K562 (cell line): ENCODE data around the gene RAB12. TPM values are rescaled to one million over a fixed set of nuclear protein-coding genes. Genes with fewer than 3 reads are reported as not detected.

ENCODE experiments used
- ATAC-seq: fragments of 200-7000 bp; cut with Tn5 transposase; 3 replicates; pipeline ENCODE4 v1.9.1; 2020; ENCODE audit warnings: moderate library complexity
- BruUV-seq: library from RNA; stranded (reverse); fragments of 400-500 nt; replicated peaks from 2 replicates; lab custom pipeline; 2021; lab: Mats Ljungman, UMichigan
- CTCF ChIA-PET: fragments of 300-600 bp; formaldehyde crosslinking; extraction: SDS; loops from one replicate; lab custom pipeline; 2021; ENCODE audit warnings: low intra/inter-chr PET ratio; lab: Yijun Ruan, JAX
- POLR2A ChIA-PET: fragments of 300-600, 350-650 bp; sonication (Branson Sonifier 250); formaldehyde crosslinking; extraction: SDS; loops from one replicate; lab custom pipeline; 2021; ENCODE audit warnings: antibody characterized with exemption, inconsistent platforms; lab: Yijun Ruan, JAX
- DNase-seq, 4 experiments: peaks; one replicate each; pipeline versions ENCODE4 v3.0.0 to v3.0.0-alpha.2; 2011 to 2018; ENCODE audit warnings: low spot score in 3 of 4, mixed read lengths in 3 of 4; ENCODE audit errors: extremely low read depth in 1 of 4
- FAIRE-seq: peaks from 2 replicates; lab custom pipeline; 2011; peaks lifted over from hg19 to GRCh38; lab: Jason Lieb, UNC
- H2AFZ ChIP-seq: 2 replicates; pipeline ENCODE4 v1.6.0; 2011; ENCODE audit warnings: low read depth, low read length, control low read depth, inconsistent platforms
- H3K27ac ChIP-seq: fragments of 200-600 bp; 3 replicates; pipeline ENCODE4 v1.8.0; 2011; ENCODE audit warnings: low read depth, mild to moderate bottlenecking, control low read depth, inconsistent platforms, low read length, moderate library complexity, mixed read lengths; ENCODE audit errors: extremely low read depth
- H3K27me3 ChIP-seq, 2 experiments: fragments of 300-600 bp in 1 of 2; 2 replicates in 1 of 2; 3 replicates in 1 of 2; pipeline versions ENCODE4 v1.6.0 to v1.8.0; 2011; ENCODE audit warnings: inconsistent platforms in 2 of 2, low read length in 2 of 2, mild to moderate bottlenecking in 1 of 2, mixed read lengths in 1 of 2, moderate library complexity in 1 of 2; ENCODE audit not compliant: control insufficient read depth in 2 of 2, insufficient read depth in 2 of 2
- H3K36me3 ChIP-seq: fragments of 300-600 bp; 3 replicates; pipeline ENCODE4 v1.8.0; 2011; ENCODE audit warnings: mild to moderate bottlenecking, low read length, inconsistent platforms; ENCODE audit not compliant: control insufficient read depth, insufficient read depth
- H3K4me1 ChIP-seq, 2 experiments: fragments of 200-600 bp in 1 of 2; replicated peaks in 1 of 2; 2 replicates in 1 of 2; 3 replicates in 1 of 2; pipeline versions ENCODE4 v1.5.1 to v1.8.0; 2011; ENCODE audit warnings: inconsistent platforms in 2 of 2, low read length in 2 of 2, mild to moderate bottlenecking in 1 of 2, mixed read lengths in 1 of 2, moderate library complexity in 1 of 2; ENCODE audit not compliant: control insufficient read depth in 2 of 2, insufficient read depth in 2 of 2
- H3K4me2 ChIP-seq: 2 replicates; pipeline ENCODE4 v1.6.1; 2011; ENCODE audit warnings: low read length, control low read depth, inconsistent platforms, mixed read lengths; ENCODE audit not compliant: insufficient read depth
- H3K4me3 ChIP-seq: fragments of 200-600 bp; sonication (generic), shearing (Covaris generic); 2 replicates; pipeline ENCODE4 v1.5.1; 2016; ENCODE audit warnings: control low read depth, inconsistent platforms
- H3K79me2 ChIP-seq: fragments of 200-600 bp; 3 replicates; pipeline ENCODE4 v1.8.0; 2011; ENCODE audit warnings: low read length, inconsistent platforms; ENCODE audit not compliant: control insufficient read depth, insufficient read depth
- H3K9ac ChIP-seq, 2 experiments: 2 replicates each; pipeline versions ENCODE4 v1.6.0 to v1.6.1; 2011; ENCODE audit warnings: low read depth in 2 of 2, low read length in 2 of 2, control low read depth in 1 of 2, inconsistent platforms in 1 of 2, mild to moderate bottlenecking in 1 of 2, mixed read lengths in 1 of 2; ENCODE audit not compliant: insufficient read depth in 1 of 2
- H3K9me1 ChIP-seq: one replicate; pipeline ENCODE4 v1.6.0; 2011; ENCODE audit warnings: inconsistent platforms, mild to moderate bottlenecking, low read length, moderate library complexity; ENCODE audit not compliant: control insufficient read depth, insufficient read depth
- H3K9me3 ChIP-seq: replicated peaks from 2 replicates; pipeline ENCODE4 v1.5.1; 2011; ENCODE audit warnings: low read depth, low read length, inconsistent platforms; ENCODE audit not compliant: control insufficient read depth, insufficient read depth
- H4K20me1 ChIP-seq: replicated peaks from 2 replicates; pipeline ENCODE4 v1.6.1; 2011; ENCODE audit warnings: low read length, inconsistent platforms, mixed read lengths; ENCODE audit not compliant: control insufficient read depth, insufficient read depth
- FOXJ2 ChIP-seq: fragments of 200-800 bp; sonication (Bioruptor generic); IDR thresholded peaks from 2 replicates; pipeline ENCODE4 v1.6.1; 2016; ENCODE audit warnings: missing genetic modification characterization, missing compliant biosample characterization
- HMG20A ChIP-seq: fragments of 450-650 bp; formaldehyde crosslinking; conservative IDR thresholded peaks from 2 replicates; pipeline ENCODE4 v1.4.0; 2020; ENCODE audit warnings: mild to moderate bottlenecking, mixed read lengths
- JUND ChIP-seq, 2 experiments: IDR thresholded peaks; 2 replicates in 1 of 2; 3 replicates in 1 of 2; pipeline ENCODE4 v1.6.1; 2011; ENCODE audit warnings: borderline replicate concordance in 2 of 2, low read depth in 2 of 2, low read length in 2 of 2, improper control_type of control experiment in 1 of 2, missing biosample characterization in 1 of 2, missing genetic modification characterization in 1 of 2, missing genetic modification reagents in 1 of 2
- KHSRP ChIP-seq: fragments of 450-650 bp; IDR thresholded peaks from 2 replicates; pipeline ENCODE4 v1.6.1; 2017
- NCOR1 ChIP-seq: fragments of 450-650 bp; IDR thresholded peaks from 2 replicates; pipeline ENCODE4 v1.6.1; 2016; ENCODE audit warnings: mild to moderate bottlenecking, moderate library complexity
- ZFP1 ChIP-seq: fragments of 450-650 bp; formaldehyde crosslinking; IDR thresholded peaks from 2 replicates; pipeline ENCODE4 v1.4.0; 2020; ENCODE audit warnings: mild to moderate bottlenecking, mixed read lengths
- ZKSCAN1 ChIP-seq: fragments of 150-350 bp; IDR thresholded peaks from 2 replicates; pipeline ENCODE4 v1.6.1; 2016; ENCODE audit warnings: low read depth, low read length
- ZNF311 ChIP-seq: fragments of 250-450 bp; sonication (Bioruptor Pico); IDR thresholded peaks from 2 replicates; pipeline ENCODE4 v1.4.0; 2020; ENCODE audit warnings: mild to moderate bottlenecking, moderate library complexity
- ZNF696 ChIP-seq: fragments of 250-450 bp; sonication (Bioruptor Pico); conservative IDR thresholded peaks from 2 replicates; pipeline ENCODE4 v1.4.0; 2020; ENCODE audit warnings: mild to moderate bottlenecking, moderate library complexity
- WGBS: fragments of 100-300 bp; shearing (Covaris generic); methylation state at CpG from one replicate; pipeline ENCODE4 v1.1.6; 2016; ENCODE audit warnings: low coverage, mixed read lengths; ENCODE audit not compliant: insufficient coverage; ENCODE audit errors: missing lambda C conversion rate; 5-methylcytosine and 5-hydroxymethylcytosine counted together
- in situ Hi-C: fragments of 300-500 bp; cut with MboI; formaldehyde crosslinking; loops from 4 replicates; pipeline ENCODE4 v1.15.0; 2018; ENCODE audit warnings: inconsistent platforms, mixed read lengths
- intact Hi-C: fragments of 100-400 bp; cut with micrococcal nuclease; formaldehyde crosslinking; loops from 2 replicates; pipeline ENCODE4 v1.14.2; 2022
- polyA plus RNA-seq, 8 experiments: library from polyadenylated mRNA; depleted of rRNA in 4 of 8; stranded (reverse) in 5 of 8; unstranded in 3 of 8; fragments of >200 nt; fragmentation: Nextera tagmentation in 2 of 8; fragmentation: Illumina TruSeq in 1 of 8; extraction: Ambion mirVana in 2 of 8; extraction: Trizol in 1 of 8; gene quantifications; 2 replicates each; pipeline versions ENCODE4 v1.2.1 to v1.2.3, GENCODE V29; 2011 to 2014; ENCODE audit warnings: inconsistent platforms in 1 of 8, missing spikeins in 1 of 8
- total RNA-seq, 7 experiments: library from RNA; depleted of rRNA in 6 of 7; stranded (reverse); fragments of >200 nt in 6 of 7; fragmentation: Illumina TruSeq in 2 of 7; extraction: Trizol in 2 of 7; gene quantifications; 2 replicates each; pipeline versions ENCODE4 v1.2.1 to v1.2.3, GENCODE V29; 2011 to 2021; ENCODE audit warnings: low replicate concordance in 1 of 7
- TF ChIP-seq, protein P1 (sequence below): fragments of 450-650 bp; IDR thresholded peaks from 2 replicates; pipeline ENCODE4 v1.6.1; 2016; ENCODE audit warnings: low read depth
- TF ChIP-seq, protein P2 (sequence below), 2 experiments: fragments of 450-650 bp in 1 of 2; sonication (generic) in 1 of 2; formaldehyde crosslinking in 1 of 2; IDR thresholded peaks in 1 of 2; conservative IDR thresholded peaks in 1 of 2; 2 replicates each; pipeline versions ENCODE4 v1.6.1 to v1.8.1; 2016 to 2023; ENCODE audit warnings: mild to moderate bottlenecking in 2 of 2, moderate library complexity in 2 of 2, inconsistent platforms in 1 of 2, missing genetic modification reagents in 1 of 2

RAB12 gene
- total and polyA plus RNA-seq, 9 of the 15 experiments (the other 6 are each of a cell fraction or from before 2014, with no cell fraction given) = 0.48 to 21.6 (median 18.8) TPM

DNA sequence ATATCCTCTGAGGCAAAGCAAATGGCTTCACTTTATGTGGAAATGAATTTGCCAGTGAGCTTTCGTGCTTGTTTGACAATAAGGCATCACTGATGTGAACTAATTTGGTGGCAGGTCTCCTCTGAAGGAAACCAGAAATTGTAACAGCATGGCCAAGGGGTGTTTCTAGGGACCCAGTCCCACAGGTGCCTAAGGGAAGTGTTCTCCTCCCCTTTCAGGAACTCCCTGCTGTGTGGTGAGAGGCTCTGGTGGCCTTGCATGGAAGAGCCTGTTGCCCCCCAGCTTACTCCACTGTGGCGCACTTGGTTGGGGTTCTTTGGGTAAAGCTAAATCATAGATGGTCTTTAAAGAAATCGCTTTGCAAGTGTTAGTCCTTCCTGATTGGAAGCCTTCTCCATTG lies 20.4 kb downstream of the RAB12 start (continued):
- TF ChIP-seq JUND (IDR thresholded peaks at IDR 0.05; ENCODE audit: borderline replicate concordance, low read depth, low read length) (no peak), JUND (tag; IDR thresholded peaks at IDR 0.05; ENCODE audit: borderline replicate concordance, low read depth, low read length) (no peak), HMG20A (CRISPR knock-in tag) (no peak)

DNA sequence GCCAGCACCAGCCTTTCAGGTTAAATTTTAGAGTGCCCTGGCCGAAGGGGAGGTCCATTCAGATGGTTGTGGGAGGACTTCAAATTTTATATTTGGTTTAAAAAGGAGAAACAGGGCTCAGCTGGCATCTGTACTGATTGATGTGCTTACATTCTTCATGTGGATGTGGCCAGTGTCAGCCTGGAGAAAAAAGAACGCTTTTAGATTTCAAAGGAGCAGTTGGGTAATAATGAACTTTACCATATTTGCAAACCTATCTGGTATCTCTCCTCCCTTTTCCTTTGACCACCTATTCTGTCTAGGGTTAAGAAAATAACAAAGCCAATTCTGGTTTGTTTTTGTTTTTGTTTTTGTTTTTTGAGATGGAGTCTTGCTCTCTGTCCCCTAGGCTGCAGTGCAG lies 21.3 kb downstream of the RAB12 start:
- 100% methylated on average over 2 of the region's 2 CpGs for WGBS
- no peak overlapping the region for H2AFZ ChIP-seq
- no peaks in the 10 kb centered on the region for H3K4me1 ChIP-seq
- H3K9ac ChIP-seq = no peak overlapping the region
- intact Hi-C loops = no loop called here
- peaks cover 83% of the 10 kb centered on the region for H3K36me3 ChIP-seq
- H3K9me3 ChIP-seq = no peaks in the 10 kb centered on the region
- POLR2A ChIA-PET = interaction anchor here (2.2 to 2.5 kb wide), 2 partner anchors 10 to 15 kb away, joined by 8 to 10 read pairs; no protein-coding TSS in a partner anchor
- no peaks in the 10 kb centered on the region for H3K27me3 ChIP-seq
- no peak overlapping the region for H3K4me2 ChIP-seq
- H4K20me1 ChIP-seq = no peaks in the 10 kb centered on the region
- no peaks in the 10 kb centered on the region for H3K9me1 ChIP-seq
- CTCF ChIA-PET = no interaction called here
- no peak for TF ChIP-seq FOXJ2 (tag)
- no peak for TF ChIP-seq ZKSCAN1
- no peak for TF ChIP-seq NCOR1
- no peak for TF ChIP-seq ZFP1 (CRISPR knock-in tag)
- no peak for TF ChIP-seq KHSRP
- TF ChIP-seq ZNF311 = no peak
- no peak for TF ChIP-seq ZNF696 (CRISPR knock-in tag)
- TF ChIP-seq, protein P1, sequence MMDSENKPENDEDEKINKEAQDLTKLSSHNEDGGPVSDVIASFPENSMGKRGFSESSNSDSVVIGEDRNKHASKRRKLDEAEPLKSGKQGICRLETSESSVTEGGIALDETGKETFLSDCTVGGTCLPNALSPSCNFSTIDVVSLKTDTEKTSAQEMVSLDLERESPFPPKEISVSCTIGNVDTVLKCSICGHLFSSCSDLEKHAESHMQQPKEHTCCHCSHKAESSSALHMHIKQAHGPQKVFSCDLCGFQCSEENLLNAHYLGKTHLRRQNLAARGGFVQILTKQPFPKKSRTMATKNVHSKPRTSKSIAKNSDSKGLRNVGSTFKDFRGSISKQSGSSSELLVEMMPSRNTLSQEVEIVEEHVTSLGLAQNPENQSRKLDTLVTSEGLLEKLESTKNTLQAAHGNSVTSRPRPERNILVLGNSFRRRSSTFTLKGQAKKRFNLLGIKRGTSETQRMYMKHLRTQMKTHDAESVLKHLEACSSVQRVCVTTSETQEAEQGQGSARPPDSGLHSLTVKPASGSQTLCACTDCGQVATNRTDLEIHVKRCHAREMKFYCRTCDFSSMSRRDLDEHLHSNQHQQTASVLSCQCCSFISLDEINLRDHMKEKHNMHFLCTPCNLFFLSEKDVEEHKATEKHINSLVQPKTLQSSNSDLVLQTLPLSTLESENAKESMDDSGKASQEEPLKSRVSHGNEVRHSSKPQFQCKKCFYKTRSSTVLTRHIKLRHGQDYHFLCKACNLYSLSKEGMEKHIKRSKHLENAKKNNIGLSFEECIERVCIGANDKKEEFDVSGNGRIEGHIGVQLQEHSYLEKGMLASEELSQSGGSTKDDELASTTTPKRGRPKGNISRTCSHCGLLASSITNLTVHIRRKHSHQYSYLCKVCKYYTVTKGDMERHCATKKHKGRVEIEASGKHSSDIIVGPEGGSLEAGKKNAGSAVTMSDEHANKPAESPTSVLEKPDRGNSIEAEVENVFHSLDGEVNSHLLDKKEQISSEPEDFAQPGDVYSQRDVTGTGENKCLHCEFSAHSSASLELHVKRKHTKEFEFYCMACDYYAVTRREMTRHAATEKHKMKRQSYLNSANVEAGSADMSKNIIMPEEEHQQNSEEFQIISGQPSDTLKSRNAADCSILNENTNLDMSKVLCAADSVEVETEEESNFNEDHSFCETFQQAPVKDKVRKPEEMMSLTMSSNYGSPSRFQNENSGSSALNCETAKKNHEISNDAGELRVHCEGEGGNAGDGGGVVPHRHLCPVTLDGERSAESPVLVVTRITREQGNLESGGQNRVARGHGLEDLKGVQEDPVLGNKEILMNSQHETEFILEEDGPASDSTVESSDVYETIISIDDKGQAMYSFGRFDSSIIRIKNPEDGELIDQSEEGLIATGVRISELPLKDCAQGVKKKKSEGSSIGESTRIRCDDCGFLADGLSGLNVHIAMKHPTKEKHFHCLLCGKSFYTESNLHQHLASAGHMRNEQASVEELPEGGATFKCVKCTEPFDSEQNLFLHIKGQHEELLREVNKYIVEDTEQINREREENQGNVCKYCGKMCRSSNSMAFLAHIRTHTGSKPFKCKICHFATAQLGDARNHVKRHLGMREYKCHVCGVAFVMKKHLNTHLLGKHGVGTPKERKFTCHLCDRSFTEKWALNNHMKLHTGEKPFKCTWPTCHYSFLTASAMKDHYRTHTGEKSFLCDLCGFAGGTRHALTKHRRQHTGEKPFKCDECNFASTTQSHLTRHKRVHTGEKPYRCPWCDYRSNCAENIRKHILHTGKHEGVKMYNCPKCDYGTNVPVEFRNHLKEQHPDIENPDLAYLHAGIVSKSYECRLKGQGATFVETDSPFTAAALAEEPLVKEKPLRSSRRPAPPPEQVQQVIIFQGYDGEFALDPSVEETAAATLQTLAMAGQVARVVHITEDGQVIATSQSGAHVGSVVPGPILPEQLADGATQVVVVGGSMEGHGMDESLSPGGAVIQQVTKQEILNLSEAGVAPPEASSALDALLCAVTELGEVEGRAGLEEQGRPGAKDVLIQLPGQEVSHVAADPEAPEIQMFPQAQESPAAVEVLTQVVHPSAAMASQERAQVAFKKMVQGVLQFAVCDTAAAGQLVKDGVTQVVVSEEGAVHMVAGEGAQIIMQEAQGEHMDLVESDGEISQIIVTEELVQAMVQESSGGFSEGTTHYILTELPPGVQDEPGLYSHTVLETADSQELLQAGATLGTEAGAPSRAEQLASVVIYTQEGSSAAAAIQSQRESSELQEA = no peak
- TF ChIP-seq, protein P2, sequence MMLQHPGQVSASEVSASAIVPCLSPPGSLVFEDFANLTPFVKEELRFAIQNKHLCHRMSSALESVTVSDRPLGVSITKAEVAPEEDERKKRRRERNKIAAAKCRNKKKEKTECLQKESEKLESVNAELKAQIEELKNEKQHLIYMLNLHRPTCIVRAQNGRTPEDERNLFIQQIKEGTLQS (IDR thresholded peaks at IDR 0.05) = no peak
- TF ChIP-seq, protein P2 (CRISPR knock-in tag; conservative IDR thresholded peaks at IDR 0.05) = no peak
- TF ChIP-seq, all 486 proteins: peak for 0
- ATAC-seq = no peak
- peaks cover 13% of the 10 kb centered on the region; the same call in 1 of the 3 replicates for H3K79me2 ChIP-seq
- in situ Hi-C loops = no loop called here
- H3K4me3 ChIP-seq = no peak overlapping the region
- H3K27ac ChIP-seq = no peak overlapping the region
- BruUV-seq = no TSS peak
- FAIRE-seq = no peak
- DNase-seq = no peak
